ENCODE results near the gene NUBPL. TPM values are rescaled to one million over a fixed set of nuclear protein-coding genes. Genes with fewer than 3 reads are reported as not detected.
A peak's percentile ranks its signal among the peaks of the same experiment; 100 is the strongest.

Gene NUBPL
- polyA plus RNA-seq, 2 of the 4 experiments (the other 2 are of a cell fraction) = 7.6 to 14.1 TPM

GRCh38 chr14:31561155-31561846, at the start of gene NUBPL (continued):
- TF ChIP-seq KDM5A (IDR thresholded peaks at IDR 0.05) = peak; percentile 65; the same call in 1 of the 2 replicates
- no peak for TF ChIP-seq ELK1 (IDR thresholded peaks at IDR 0.05; ENCODE audit: low read depth, low read length)
- TF ChIP-seq HDAC2 (IDR thresholded peaks at IDR 0.05) = no peak
- no peak for TF ChIP-seq TP53 (CRISPR knock-in tag; IDR thresholded peaks at IDR 0.05)
- TF ChIP-seq NPAS2 (CRISPR knock-in tag; IDR thresholded peaks at IDR 0.05; ENCODE audit: borderline replicate concordance) = no peak
- no peak for TF ChIP-seq CBX8 (IDR thresholded peaks at IDR 0.05)
- TF ChIP-seq ESRRA (IDR thresholded peaks at IDR 0.05; ENCODE audit: borderline replicate concordance, low read length) = no peak
- TF ChIP-seq SMC3 (IDR thresholded peaks at IDR 0.05) = no peak; the same call in 2 of the 3 replicates
- TF ChIP-seq E2F6 (IDR thresholded peaks at IDR 0.05; ENCODE audit: borderline replicate concordance, low read depth) = no peak

- ATAC-seq (no peak), FAIRE-seq (no peak)
Measured at GRCh38 chr14:31527087-31527486, 34.1 kb upstream of the NUBPL start.

GRCh38 chr14:31527546-31527945, 33.7 kb upstream of the NUBPL start:
- no peak for FAIRE-seq
- ATAC-seq = no peak

More at GRCh38 chr14:31527087-31527486, 34.1 kb upstream of the NUBPL start:
- H3K4me3 ChIP-seq = no peak overlapping the region
- ChIA-PET CTCF (interaction anchor here (2.1 to 2.2 kb wide), 2 partner anchors 725 to 728 kb away, joined by 5 to 7 read pairs; no protein-coding TSS in a partner anchor), POLR2A (no interaction called here)
- no peak overlapping the region for H3K27ac ChIP-seq
- TF ChIP-seq MAZ (IDR thresholded peaks at IDR 0.05; ENCODE audit: borderline replicate concordance, low read depth, low read length) = no peak
- no peak for TF ChIP-seq NFE2L2 (conservative IDR thresholded peaks at IDR 0.05; ENCODE audit: low read length)
- no peak for TF ChIP-seq POLR2A (IDR thresholded peaks at IDR 0.05; ENCODE audit: low read length)
- no peak for TF ChIP-seq KDM1A (IDR thresholded peaks at IDR 0.05; ENCODE audit: low read depth)
- no peaks in the 10 kb centered on the region for H3K9me3 ChIP-seq
- H3K4me2 ChIP-seq = no peak overlapping the region
- DNase-seq (ENCODE audit: low read depth in 1 of 2, low spot score in 1 of 2) = no peak
- H3K4me1 ChIP-seq = peaks cover 7% of the 10 kb centered on the region; the same call in 1 of the 3 replicates
- 86% methylated on average over 23 of the region's 33 CpGs for WGBS (ENCODE audit: missing lambda C conversion rate)

More at GRCh38 chr14:31527546-31527945, 33.7 kb upstream of the NUBPL start:
- Histone ChIP-seq H3K4me3 (no peak overlapping the region), H3K4me1 (peaks cover 7% of the 10 kb centered on the region; the same call in 1 of the 3 replicates), H3K9me3 (no peaks in the 10 kb centered on the region), H3K27ac (no peak overlapping the region), H3K4me2 (no peak overlapping the region)
- no peak for DNase-seq (ENCODE audit: low read depth in 1 of 2, low spot score in 1 of 2)
- CTCF ChIA-PET = interaction anchor here (2.1 kb wide), 1 partner anchor 724 kb away, joined by 5 read pairs; no protein-coding TSS in a partner anchor
- 75% methylated on average over 8 of the region's 8 CpGs for WGBS (ENCODE audit: missing lambda C conversion rate)
- POLR2A ChIA-PET = no interaction called here
- TF ChIP-seq CBX2 (IDR thresholded peaks at IDR 0.05; ENCODE audit: borderline replicate concordance, low read depth) (no peak), JUN (IDR thresholded peaks at IDR 0.05) (no peak), HES2 (IDR thresholded peaks at IDR 0.05) (no peak), HOXB5 (CRISPR knock-in tag; IDR thresholded peaks at IDR 0.05) (no peak), POLR2AphosphoS2 (conservative IDR thresholded peaks at IDR 0.05; ENCODE audit: low read length) (no peak), CHD2 (IDR thresholded peaks at IDR 0.05; ENCODE audit: low read length, partially characterized antibody) (no peak), CTCF (IDR thresholded peaks at IDR 0.05) (no peak), JUNB (IDR thresholded peaks at IDR 0.05) (no peak), ZFP36 (IDR thresholded peaks at IDR 0.05; ENCODE audit: borderline replicate concordance, partially characterized antibody) (no peak), BHLHE40 (IDR thresholded peaks at IDR 0.05; ENCODE audit: low read depth, low read length) (no peak), PHF8 (IDR thresholded peaks at IDR 0.05; ENCODE audit: borderline replicate concordance, low read depth) (no peak), BCL3 (IDR thresholded peaks at IDR 0.05) (no peak), MAFK (IDR thresholded peaks at IDR 0.05; ENCODE audit: partially characterized antibody) (no peak), EHF (CRISPR knock-in tag; IDR thresholded peaks at IDR 0.05) (no peak), EHMT2 (IDR thresholded peaks at IDR 0.05; ENCODE audit: low read depth) (no peak)

Data from A549 (cell line).